ENCODE results near the gene TMEM151B.

DNA sequence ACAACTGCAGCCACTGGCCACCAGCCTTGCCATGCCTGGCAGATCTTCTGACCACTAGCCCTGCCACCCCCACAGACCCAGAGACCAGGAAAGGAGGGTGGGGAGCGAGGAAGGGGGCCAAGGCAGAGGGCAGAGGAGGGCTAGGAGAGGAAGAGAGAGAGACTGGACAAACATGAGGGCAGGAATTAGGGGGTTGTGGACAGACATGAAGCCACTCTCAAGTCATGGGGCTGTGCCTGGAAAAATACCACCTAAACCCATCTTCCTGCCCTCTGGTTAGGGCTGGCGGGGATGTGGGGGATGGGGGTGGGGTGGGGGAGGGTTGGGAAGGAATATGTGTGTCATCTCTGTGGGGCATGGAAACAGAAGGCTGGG lies 48.3 kb upstream of the TMEM151B start:
- no peak for TF ChIP-seq ZBTB7A (IDR thresholded peaks at IDR 0.05; ENCODE audit: borderline replicate concordance, control insufficient read depth, low read depth, low read length)
- TF ChIP-seq EHMT2 (IDR thresholded peaks at IDR 0.05) = no peak
- no peak for TF ChIP-seq KLF6 (CRISPR knock-in tag; IDR thresholded peaks at IDR 0.05; ENCODE audit: borderline replicate concordance)
- no peak for TF ChIP-seq POLR2A (conservative IDR thresholded peaks at IDR 0.05)

All from K562 (cell line).